LNCAP (cell line): Measurements from ENCODE around the gene CPB1.

Experiments
- CTCF ChIP-seq: fragments of 450-650 bp; IDR thresholded peaks from 2 replicates; pipeline ENCODE4 v1.5.1; 2017; ENCODE audit warnings: mild to moderate bottlenecking

CPB1 gene

GRCh38 chr3:148820361-148821245 lies 7.0 kb upstream of the CPB1 start:
- TF ChIP-seq CTCF: no peak

GRCh38 chr3:148823026-148823425 lies 4.6 kb upstream of the CPB1 start:
- TF ChIP-seq CTCF: no peak

GRCh38 chr3:148825476-148825875 lies 2.1 kb upstream of the CPB1 start:
- no peak for TF ChIP-seq CTCF

GRCh38 chr3:148828136-148828690 lies 602 bp downstream of the CPB1 start:
- no peak for TF ChIP-seq CTCF

GRCh38 chr3:148829926-148830325 lies 2.3 kb downstream of the CPB1 start:
- no peak for TF ChIP-seq CTCF

GRCh38 chr3:148833223-148833622 lies 5.6 kb downstream of the CPB1 start:
- TF ChIP-seq CTCF: no peak

GRCh38 chr3:148839805-148840204 lies 12.2 kb downstream of the CPB1 start:
- no peak for TF ChIP-seq CTCF
